ENCODE data around the gene DRD4.

DNA sequence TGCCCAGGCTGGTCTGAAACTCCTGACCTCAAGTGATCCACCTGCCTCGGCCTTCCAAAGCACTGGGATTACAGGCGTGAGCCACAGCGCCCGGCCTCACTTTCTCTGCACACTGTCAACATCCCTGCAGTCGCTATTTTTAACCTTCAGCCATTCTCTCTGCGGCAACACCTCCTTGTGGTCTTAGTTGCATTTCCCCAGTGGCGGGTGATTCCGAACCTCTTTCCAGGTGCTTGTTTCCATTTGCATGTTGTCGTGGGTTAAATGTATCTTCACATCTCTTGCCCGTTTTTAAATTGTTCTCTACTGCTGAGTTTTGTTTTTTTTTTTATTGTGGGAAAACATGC, 7.9 kb upstream of the DRD4 start:
- TF ChIP-seq, protein P1, sequence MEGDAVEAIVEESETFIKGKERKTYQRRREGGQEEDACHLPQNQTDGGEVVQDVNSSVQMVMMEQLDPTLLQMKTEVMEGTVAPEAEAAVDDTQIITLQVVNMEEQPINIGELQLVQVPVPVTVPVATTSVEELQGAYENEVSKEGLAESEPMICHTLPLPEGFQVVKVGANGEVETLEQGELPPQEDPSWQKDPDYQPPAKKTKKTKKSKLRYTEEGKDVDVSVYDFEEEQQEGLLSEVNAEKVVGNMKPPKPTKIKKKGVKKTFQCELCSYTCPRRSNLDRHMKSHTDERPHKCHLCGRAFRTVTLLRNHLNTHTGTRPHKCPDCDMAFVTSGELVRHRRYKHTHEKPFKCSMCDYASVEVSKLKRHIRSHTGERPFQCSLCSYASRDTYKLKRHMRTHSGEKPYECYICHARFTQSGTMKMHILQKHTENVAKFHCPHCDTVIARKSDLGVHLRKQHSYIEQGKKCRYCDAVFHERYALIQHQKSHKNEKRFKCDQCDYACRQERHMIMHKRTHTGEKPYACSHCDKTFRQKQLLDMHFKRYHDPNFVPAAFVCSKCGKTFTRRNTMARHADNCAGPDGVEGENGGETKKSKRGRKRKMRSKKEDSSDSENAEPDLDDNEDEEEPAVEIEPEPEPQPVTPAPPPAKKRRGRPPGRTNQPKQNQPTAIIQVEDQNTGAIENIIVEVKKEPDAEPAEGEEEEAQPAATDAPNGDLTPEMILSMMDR (IDR thresholded peaks at IDR 0.05; ENCODE audit: low read depth, low read length) = no peak
- TF ChIP-seq POLR2A (IDR thresholded peaks at IDR 0.05; ENCODE audit: extremely low read depth, insufficient read length) = no peak
- TF ChIP-seq, protein P2, sequence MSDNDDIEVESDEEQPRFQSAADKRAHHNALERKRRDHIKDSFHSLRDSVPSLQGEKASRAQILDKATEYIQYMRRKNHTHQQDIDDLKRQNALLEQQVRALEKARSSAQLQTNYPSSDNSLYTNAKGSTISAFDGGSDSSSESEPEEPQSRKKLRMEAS (IDR thresholded peaks at IDR 0.05; ENCODE audit: low read depth, low read length) = no peak

Data from NB4 (cell line).